ENCODE measurements around the gene PRKACB. TPM values are rescaled to one million over a fixed set of nuclear protein-coding genes. Genes with fewer than 3 reads are reported as not detected.

Gene PRKACB
- total and polyA plus RNA-seq, 10 of the 15 experiments (the other 5 are each of a cell fraction or from before 2014, with no cell fraction given): 3.1 to 9.0 (median 7.1) TPM; not detected in 1

- in situ Hi-C loops (cut with MboI): no loop called here
- H3K4me2 ChIP-seq (ENCODE audit: control insufficient read depth, insufficient read depth): no peak overlapping the region
- H3K27me3 ChIP-seq (replicated peaks in 1 of 2; ENCODE audit: control insufficient read depth in 2 of 2, insufficient read depth in 2 of 2, low read length in 1 of 2): no peaks in the 10 kb centered on the region
- H3K4me3 ChIP-seq: no peak overlapping the region
- ChIA-PET RAD21 (ENCODE audit: unreplicated experiment) (no interaction called here), CTCF (no interaction called here), SMC1A (ENCODE audit: uncharacterized antibody, unreplicated experiment) (interaction anchor here (0.7 kb wide), 1 partner anchor 143 kb away, joined by 3 read pairs; no protein-coding TSS in a partner anchor), POLR2A (no interaction called here)
- WGBS (ENCODE audit: insufficient coverage, insufficient replicate concordance, low lambda C conversion rate, missing lambda C conversion rate): 91% methylated on average over 1 of the region's 1 CpG
- no peaks in the 10 kb centered on the region for H3K79me2 ChIP-seq (ENCODE audit: control insufficient read depth, insufficient read depth, low read length)
- no peaks in the 10 kb centered on the region for H4K20me1 ChIP-seq (ENCODE audit: control insufficient read depth, insufficient read depth)
- no peaks in the 10 kb centered on the region for H3K9me3 ChIP-seq (replicated peaks; ENCODE audit: control insufficient read depth, insufficient read depth, low read length)
- no peak overlapping the region for H3K27ac ChIP-seq (ENCODE audit: control insufficient read depth, insufficient read depth)
- peaks cover 9% of the 10 kb centered on the region; the same call in 1 of the 2 replicates for H3K4me1 ChIP-seq (ENCODE audit: control insufficient read depth, insufficient read depth, low read length)
- DNase-seq (ENCODE audit: low read depth, low spot score): no peak
- no peak for FAIRE-seq
- no peak for ATAC-seq
- intact Hi-C loops (cut with micrococcal nuclease; ENCODE audit: unreplicated experiment): no loop called here
- no peaks in the 10 kb centered on the region for H3K36me3 ChIP-seq (ENCODE audit: control insufficient read depth in 2 of 2, insufficient read depth in 2 of 2, low read length in 1 of 2)
- no TSS peak for BruUV-seq (replicated peaks)
- no peak for TF ChIP-seq CEBPB (IDR thresholded peaks at IDR 0.05; ENCODE audit: borderline replicate concordance in 1 of 2, low read depth in 2 of 2, low read length in 2 of 2)
- no peak for TF ChIP-seq MLLT1 (IDR thresholded peaks at IDR 0.05)
- no peak for TF ChIP-seq MEF2B (IDR thresholded peaks at IDR 0.05; ENCODE audit: partially characterized antibody, poor library complexity, severe bottlenecking)
- TF ChIP-seq NR2F1 (conservative IDR thresholded peaks at IDR 0.05): no peak
- no peak for TF ChIP-seq PBX3 (IDR thresholded peaks at IDR 0.05; ENCODE audit: insufficient replicate concordance, low read depth, low read length)
- no peak for TF ChIP-seq RUNX3 (IDR thresholded peaks at IDR 0.05; ENCODE audit: low read length)
- TF ChIP-seq NKRF (conservative IDR thresholded peaks at IDR 0.05): no peak
- TF ChIP-seq IKZF2 (IDR thresholded peaks at IDR 0.05): no peak
- no peak for TF ChIP-seq ASH2L (IDR thresholded peaks at IDR 0.05; ENCODE audit: borderline replicate concordance, low read depth)
- no peak for TF ChIP-seq BRCA1 (IDR thresholded peaks at IDR 0.05; ENCODE audit: low read depth, low read length)
- no peak for TF ChIP-seq POLR2AphosphoS2 (IDR thresholded peaks at IDR 0.05; ENCODE audit: low read depth, low read length)
- no peak for TF ChIP-seq RCOR1 (conservative IDR thresholded peaks at IDR 0.05; ENCODE audit: low read depth, low read length)
- no peak overlapping the region for H2AFZ ChIP-seq (ENCODE audit: control insufficient read depth, low read depth, low read length)
- H3K9ac ChIP-seq (ENCODE audit: control insufficient read depth, insufficient read depth, low read length): no peak overlapping the region
Observed at GRCh38 chr1:84170171-84170570, 26.1 kb downstream of the PRKACB start.
